GM13977 (cell line): ENCODE results near the gene CDH26.

Source experiments
- DNase-seq: peaks from one replicate; pipeline ENCODE4 v3.0.0; 2012; ENCODE audit warnings: low spot score
- CTCF ChIP-seq: IDR thresholded peaks from 2 replicates; pipeline ENCODE4 v1.5.1; 2012; ENCODE audit warnings: mild to moderate bottlenecking, control low read depth; ENCODE audit not compliant: insufficient read depth; ENCODE audit errors: extremely low read depth, missing control alignments
- in situ Hi-C: fragments of 300-500 bp; cut with MboI; formaldehyde crosslinking; loops from one replicate; pipeline ENCODE4 v1.12.0; 2022; ENCODE audit warnings: low sequenced_read_pairs, low pct_unique_long_range_greater_than_20kb, mixed read lengths, inconsistent platforms; ENCODE audit not compliant: unreplicated experiment

CDH26 gene

GRCh38 chr20:60006261-60006660 lies 48.0 kb downstream of the CDH26 start:
- in situ Hi-C loops = no loop called here
- no peak for TF ChIP-seq CTCF
- DNase-seq = no peak

GRCh38 chr20:60007464-60007863 lies 49.2 kb downstream of the CDH26 start:
- TF ChIP-seq CTCF = no peak
- in situ Hi-C loops = no loop called here

GRCh38 chr20:60008130-60008808 lies 50.0 kb downstream of the CDH26 start:
- no peak for DNase-seq
- in situ Hi-C loops = no loop called here
- TF ChIP-seq CTCF = no peak

More at GRCh38 chr20:60007464-60007863, 49.2 kb downstream of the CDH26 start:
- no peak for DNase-seq

- in situ Hi-C loops = no loop called here
- no peak for DNase-seq
- no peak for TF ChIP-seq CTCF
Observed at GRCh38 chr20:60009318-60009717, 51.1 kb downstream of the CDH26 start.

GRCh38 chr20:60009826-60010616 lies 51.8 kb downstream of the CDH26 start:
- in situ Hi-C loops = no loop called here
- no peak for TF ChIP-seq CTCF
- no peak for DNase-seq

GRCh38 chr20:60010689-60011458 lies 52.7 kb downstream of the CDH26 start:
- in situ Hi-C loops = no loop called here
- no peak for TF ChIP-seq CTCF
- no peak for DNase-seq
